HEK293T (cell line): ENCODE results near the gene FRMPD2.
A peak's percentile ranks its signal among the peaks of the same experiment; 100 is the strongest.

Experiments used
- CTCF ChIA-PET: fragments of 350-600 bp; formaldehyde crosslinking; extraction: SDS; loops from one replicate; lab custom pipeline; 2021; ENCODE audit warnings: antibody characterized with exemption, inconsistent platforms; lab: Yijun Ruan, JAX
- POLR2A ChIA-PET: fragments of 350-600 bp; formaldehyde crosslinking; extraction: SDS; loops from one replicate; lab custom pipeline; 2020; ENCODE audit warnings: antibody characterized with exemption, inconsistent platforms; lab: Yijun Ruan, JAX
- DNase-seq: peaks from one replicate; pipeline ENCODE4 v3.0.0; 2012; ENCODE audit warnings: mixed read lengths; ENCODE audit errors: extremely low spot score
- ARNT ChIP-seq: fragments of 450-650 bp; IDR thresholded peaks from 2 replicates; pipeline ENCODE4 v1.6.1; 2017; ENCODE audit warnings: mild to moderate bottlenecking
- BHLHE40 ChIP-seq: fragments of 450-650 bp; IDR thresholded peaks from 2 replicates; pipeline ENCODE4 v1.6.1; 2016; ENCODE audit warnings: mild to moderate bottlenecking, moderate library complexity, borderline replicate concordance
- CTBP1 ChIP-seq: fragments of 450-650 bp; IDR thresholded peaks from 2 replicates; pipeline ENCODE4 v1.6.1; 2016; ENCODE audit warnings: borderline replicate concordance
- ELF4 ChIP-seq: fragments of 450-650 bp; IDR thresholded peaks from 2 replicates; pipeline ENCODE4 v1.6.1; 2017; ENCODE audit warnings: antibody characterized with exemption
- FOXA1 ChIP-seq: fragments of 450-650 bp; IDR thresholded peaks from 2 replicates; pipeline ENCODE4 v1.6.1; 2016; ENCODE audit warnings: mild to moderate bottlenecking
- FOXK2 ChIP-seq: fragments of 450-650 bp; IDR thresholded peaks from 2 replicates; pipeline ENCODE4 v1.6.1; 2016; ENCODE audit warnings: mild to moderate bottlenecking
- FOXM1 ChIP-seq: fragments of 450-650 bp; IDR thresholded peaks from 2 replicates; pipeline ENCODE4 v1.6.1; 2017; ENCODE audit warnings: mild to moderate bottlenecking, borderline replicate concordance
- HDGF ChIP-seq: fragments of 450-650 bp; IDR thresholded peaks from 2 replicates; pipeline ENCODE4 v1.6.1; 2017; ENCODE audit warnings: antibody characterized with exemption, borderline replicate concordance
- L3MBTL2 ChIP-seq: fragments of 450-650 bp; conservative IDR thresholded peaks from 2 replicates; pipeline ENCODE4 v1.6.1; 2016; ENCODE audit warnings: mild to moderate bottlenecking
- LEF1 ChIP-seq: fragments of 450-650 bp; IDR thresholded peaks from 2 replicates; pipeline ENCODE4 v1.6.1; 2017; ENCODE audit warnings: mild to moderate bottlenecking, borderline replicate concordance
- NFRKB ChIP-seq: fragments of 450-650 bp; IDR thresholded peaks from 2 replicates; pipeline ENCODE4 v1.6.1; 2016; ENCODE audit warnings: mild to moderate bottlenecking, moderate library complexity
- SP1 ChIP-seq: fragments of 450-650 bp; IDR thresholded peaks from 2 replicates; pipeline ENCODE4 v1.6.1; 2017
- SUZ12 ChIP-seq: fragments of 450-650 bp; IDR thresholded peaks from 2 replicates; pipeline ENCODE4 v1.6.1; 2016; ENCODE audit warnings: mild to moderate bottlenecking
- TARDBP ChIP-seq: fragments of 450-650 bp; IDR thresholded peaks from 2 replicates; pipeline ENCODE4 v1.6.1; 2016
- ZNF384 ChIP-seq: fragments of 450-650 bp; IDR thresholded peaks from 2 replicates; pipeline ENCODE4 v1.6.1; 2016
- TF ChIP-seq, protein P1 (sequence below): fragments of 450-650 bp; IDR thresholded peaks from 2 replicates; pipeline ENCODE4 v1.6.1; 2016

FRMPD2 gene

DNA sequence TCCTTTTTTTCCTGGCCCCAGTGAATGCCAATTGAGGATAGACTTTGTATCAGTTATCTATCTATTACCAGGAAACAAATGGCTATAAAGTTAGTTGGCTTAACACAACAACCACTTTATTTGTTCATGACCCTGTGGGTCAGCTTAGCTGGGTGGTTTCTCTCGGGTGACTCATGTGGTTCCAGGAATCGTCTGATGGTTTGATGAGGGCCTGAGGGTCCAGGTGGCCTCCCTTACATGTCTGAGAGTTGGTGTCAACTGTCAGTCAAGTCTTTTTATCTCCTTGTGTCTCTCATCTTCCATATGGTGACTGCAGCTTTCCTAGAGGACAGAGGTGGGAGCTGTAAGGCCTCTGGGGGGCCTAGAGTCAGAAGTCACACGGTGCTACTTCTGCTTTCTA, 16.7 kb upstream of the FRMPD2 start:
- TF ChIP-seq NFRKB (no peak), L3MBTL2 (no peak), TARDBP (no peak), CTBP1 (no peak), FOXK2 (no peak), SP1 (no peak), ZNF384 (no peak), SUZ12 (no peak), FOXM1 (no peak), BHLHE40 (no peak), ELF4 (no peak), LEF1 (no peak), ARNT (no peak), HDGF (no peak), FOXA1 (no peak)
- TF ChIP-seq, protein P1, sequence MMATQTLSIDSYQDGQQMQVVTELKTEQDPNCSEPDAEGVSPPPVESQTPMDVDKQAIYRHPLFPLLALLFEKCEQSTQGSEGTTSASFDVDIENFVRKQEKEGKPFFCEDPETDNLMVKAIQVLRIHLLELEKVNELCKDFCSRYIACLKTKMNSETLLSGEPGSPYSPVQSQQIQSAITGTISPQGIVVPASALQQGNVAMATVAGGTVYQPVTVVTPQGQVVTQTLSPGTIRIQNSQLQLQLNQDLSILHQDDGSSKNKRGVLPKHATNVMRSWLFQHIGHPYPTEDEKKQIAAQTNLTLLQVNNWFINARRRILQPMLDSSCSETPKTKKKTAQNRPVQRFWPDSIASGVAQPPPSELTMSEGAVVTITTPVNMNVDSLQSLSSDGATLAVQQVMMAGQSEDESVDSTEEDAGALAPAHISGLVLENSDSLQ = no peak
- ChIA-PET CTCF (no interaction called here), POLR2A (no interaction called here)
- no peak for DNase-seq

DNA sequence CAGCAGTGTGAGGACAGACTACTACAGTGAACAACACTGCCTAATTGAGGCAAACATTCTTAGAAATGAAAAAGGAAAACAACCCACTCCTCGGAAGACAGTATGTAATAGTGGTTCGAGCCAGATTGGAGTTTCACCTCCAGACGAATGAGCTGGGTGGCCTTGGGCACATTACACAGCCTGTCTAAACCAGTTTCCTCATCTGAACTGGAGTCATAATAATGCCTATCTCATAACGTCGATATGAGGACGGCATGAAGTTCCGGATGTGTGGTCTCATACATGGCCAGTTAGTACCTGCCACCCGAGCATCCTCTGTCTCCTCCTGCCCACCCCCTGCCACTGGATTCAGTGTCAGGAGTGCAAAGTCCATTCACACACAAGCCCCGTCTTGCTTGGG, 15.8 kb upstream of the FRMPD2 start:
- TF ChIP-seq ZNF384 (no peak), NFRKB (no peak), SUZ12 (no peak), ELF4 (no peak), ARNT (no peak), L3MBTL2 (no peak), LEF1 (no peak), TARDBP (no peak), FOXA1 (no peak), HDGF (no peak), CTBP1 (no peak), FOXK2 (no peak), SP1 (no peak), FOXM1 (no peak), BHLHE40 (no peak)
- TF ChIP-seq, protein P1 = no peak
- DNase-seq = no peak
- ChIA-PET POLR2A (no interaction called here), CTCF (interaction anchor here (0.7 to 1.3 kb wide), 3 partner anchors 10 to 331 kb away, joined by 3 read pairs; no protein-coding TSS in a partner anchor)

DNA sequence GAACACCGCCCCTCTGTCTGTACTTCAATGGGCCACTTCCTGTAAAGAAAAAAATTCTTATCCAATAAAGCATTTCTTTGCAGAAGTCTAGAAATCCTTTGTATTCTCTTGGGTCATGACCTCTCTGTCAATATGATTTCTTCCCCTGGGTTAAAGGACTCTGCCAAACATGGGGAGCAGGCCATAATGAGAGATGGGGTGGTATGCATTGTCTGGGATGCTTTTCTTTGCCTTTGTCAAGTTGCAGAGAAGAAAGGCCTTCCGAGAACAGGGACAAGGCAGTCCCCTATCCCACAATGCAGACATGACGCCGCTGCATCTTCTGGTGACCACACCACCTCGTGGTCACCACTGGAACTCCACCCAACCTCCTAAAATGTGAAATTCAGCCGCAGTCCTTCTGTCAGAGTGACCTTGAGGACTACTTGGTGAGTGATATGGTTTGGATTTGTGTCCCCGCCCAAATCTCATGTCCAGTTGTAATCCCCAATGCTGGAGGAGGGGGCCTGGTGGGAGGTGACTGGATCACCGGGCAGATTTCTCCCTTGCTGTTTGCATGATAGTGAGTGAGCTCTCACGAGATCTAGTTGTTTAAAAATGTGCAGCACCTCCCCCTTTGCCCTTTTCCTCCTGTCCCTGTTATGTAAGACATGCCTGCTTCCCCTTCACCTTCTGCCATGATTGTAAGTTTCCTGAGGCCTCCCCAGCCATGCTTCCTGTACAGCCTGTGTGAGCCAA, 15.2 kb upstream of the FRMPD2 start:
- ChIA-PET CTCF (interaction anchor here (1.1 to 1.3 kb wide), 2 partner anchors 11 to 18 kb away, joined by 3 read pairs; no protein-coding TSS in a partner anchor), POLR2A (no interaction called here)
- peak; percentile 72 for DNase-seq

DNA sequence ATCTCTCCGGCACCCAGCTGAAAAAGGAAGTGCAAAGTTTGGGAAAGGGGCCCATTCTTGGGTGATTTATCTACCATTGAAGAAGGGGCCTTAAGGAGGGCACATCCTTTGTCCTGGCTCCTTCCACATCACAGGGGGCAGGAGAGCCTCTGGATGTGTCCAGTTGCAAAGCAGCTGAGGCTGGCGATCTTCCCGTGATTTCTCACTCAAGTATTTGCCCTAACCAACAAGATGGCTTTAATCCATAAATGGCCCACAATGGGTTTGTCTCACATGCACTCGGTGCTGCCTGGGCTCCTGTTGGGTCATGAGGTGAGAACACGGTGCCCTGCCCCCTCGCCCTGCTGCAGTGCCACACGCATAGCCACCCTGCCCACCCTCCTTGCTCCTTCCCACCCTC, 14.2 kb upstream of the FRMPD2 start:
- ChIA-PET CTCF (no interaction called here), POLR2A (no interaction called here)
- no peak for DNase-seq
- TF ChIP-seq HDGF = no peak
- TF ChIP-seq, protein P1 = no peak

More for the DNA sequence above, 15.2 kb upstream of the FRMPD2 start:
- TF ChIP-seq SUZ12 (no peak), BHLHE40 (no peak), FOXA1 (no peak)

DNA sequence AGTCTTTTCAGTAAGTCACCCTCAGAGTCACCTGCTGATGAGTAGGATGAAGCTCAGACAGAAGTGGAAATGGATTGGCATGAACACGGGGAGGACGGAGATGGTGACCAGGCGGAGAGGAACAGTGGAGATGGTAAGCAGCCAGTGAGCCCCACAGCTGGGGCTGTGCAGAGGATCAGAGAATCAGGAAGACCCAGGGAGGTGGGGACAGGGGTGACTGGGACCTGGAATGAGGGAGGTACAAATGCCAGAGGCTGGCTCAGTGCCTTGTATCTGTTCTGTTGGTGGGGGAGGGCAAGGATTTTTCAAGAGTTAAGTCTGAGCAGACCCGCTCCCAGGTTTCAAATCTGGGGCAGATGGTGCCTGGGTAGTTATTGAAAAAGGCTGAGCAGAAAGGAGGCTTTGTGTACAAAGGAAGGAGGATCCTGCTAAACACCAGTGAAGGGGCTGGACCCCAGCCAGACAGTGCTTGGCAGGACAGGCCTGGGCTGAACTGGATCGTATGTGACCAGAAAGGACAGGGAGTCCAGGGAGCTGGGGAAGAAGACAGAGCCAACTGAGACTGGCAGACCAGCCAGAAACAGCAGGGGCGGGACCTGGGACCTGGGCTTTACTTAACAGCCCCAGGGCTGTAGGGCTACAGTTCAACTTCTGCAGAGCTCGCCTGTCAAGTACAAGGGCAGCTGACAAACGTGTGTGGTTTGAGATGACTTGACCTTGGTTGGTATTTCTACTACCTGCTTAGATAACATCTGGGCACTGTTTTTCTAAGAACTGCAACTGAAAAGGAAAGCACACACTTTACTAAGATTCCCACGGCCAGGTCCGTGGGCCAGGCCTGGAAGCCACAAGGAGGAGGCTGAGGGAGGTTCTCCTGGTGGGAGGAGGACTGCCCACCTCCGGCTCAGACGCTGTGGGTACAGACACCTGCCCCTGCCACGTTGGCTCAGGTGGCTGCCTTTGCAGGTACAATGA, 13.2 kb upstream of the FRMPD2 start:
- no peak for DNase-seq
- POLR2A ChIA-PET = no interaction called here
- CTCF ChIA-PET = no interaction called here
- TF ChIP-seq ARNT = no peak
- TF ChIP-seq FOXA1 = no peak
- TF ChIP-seq FOXK2 = no peak
- no peak for TF ChIP-seq BHLHE40
- no peak for TF ChIP-seq L3MBTL2
- TF ChIP-seq SP1 = no peak
- TF ChIP-seq CTBP1 = no peak
- TF ChIP-seq SUZ12 = no peak

DNA sequence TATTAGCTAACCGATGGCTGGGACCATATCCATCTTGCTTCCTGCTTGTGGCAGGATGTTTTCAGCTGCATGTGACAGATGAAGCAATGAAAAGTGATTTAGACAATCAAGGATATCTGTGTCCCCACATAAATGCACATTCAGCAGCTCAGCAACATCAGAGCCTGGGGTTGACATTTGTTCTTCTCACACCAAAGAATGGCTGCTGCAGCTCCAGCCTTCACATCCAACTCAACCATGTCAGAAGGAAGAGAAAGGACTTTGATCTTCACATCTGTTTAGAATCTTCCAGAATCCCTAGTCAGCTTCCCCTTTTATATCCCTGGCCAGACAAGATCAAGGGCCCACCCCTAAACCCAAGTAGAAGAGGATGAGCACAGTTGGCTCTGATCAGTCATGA, 11.9 kb upstream of the FRMPD2 start:
- ChIA-PET CTCF (no interaction called here), POLR2A (no interaction called here)
- no peak for DNase-seq
- TF ChIP-seq HDGF = no peak
- TF ChIP-seq FOXA1 = no peak
- no peak for TF ChIP-seq L3MBTL2
- TF ChIP-seq ZNF384 = no peak
- TF ChIP-seq, protein P1 = no peak
- TF ChIP-seq SP1 = no peak
- TF ChIP-seq FOXK2 = no peak
- no peak for TF ChIP-seq TARDBP
- TF ChIP-seq FOXM1 = no peak
- TF ChIP-seq ELF4 = no peak
- TF ChIP-seq NFRKB = no peak
- TF ChIP-seq LEF1 = no peak
- no peak for TF ChIP-seq ARNT
- no peak for TF ChIP-seq SUZ12
- TF ChIP-seq CTBP1 = no peak
